AG09309 (cell line): ENCODE results near the gene PUS1.

Source experiments
- DNase-seq: peaks from one replicate; pipeline ENCODE4 v3.0.0-alpha.2; 2010; ENCODE audit warnings: low read depth
- H3K4me3 ChIP-seq: 2 replicates; pipeline ENCODE4 v1.5.1; 2011; ENCODE audit warnings: mild to moderate bottlenecking, low read depth, low read length, moderate library complexity; ENCODE audit not compliant: control insufficient read depth
- TF ChIP-seq, protein P1 (sequence below): IDR thresholded peaks from 2 replicates; pipeline ENCODE4 v1.5.1; 2011; ENCODE audit warnings: mild to moderate bottlenecking, low read depth, low read length, inconsistent platforms; ENCODE audit not compliant: insufficient read depth, control insufficient read depth; ENCODE audit errors: missing control alignments

The PUS1 gene

DNA sequence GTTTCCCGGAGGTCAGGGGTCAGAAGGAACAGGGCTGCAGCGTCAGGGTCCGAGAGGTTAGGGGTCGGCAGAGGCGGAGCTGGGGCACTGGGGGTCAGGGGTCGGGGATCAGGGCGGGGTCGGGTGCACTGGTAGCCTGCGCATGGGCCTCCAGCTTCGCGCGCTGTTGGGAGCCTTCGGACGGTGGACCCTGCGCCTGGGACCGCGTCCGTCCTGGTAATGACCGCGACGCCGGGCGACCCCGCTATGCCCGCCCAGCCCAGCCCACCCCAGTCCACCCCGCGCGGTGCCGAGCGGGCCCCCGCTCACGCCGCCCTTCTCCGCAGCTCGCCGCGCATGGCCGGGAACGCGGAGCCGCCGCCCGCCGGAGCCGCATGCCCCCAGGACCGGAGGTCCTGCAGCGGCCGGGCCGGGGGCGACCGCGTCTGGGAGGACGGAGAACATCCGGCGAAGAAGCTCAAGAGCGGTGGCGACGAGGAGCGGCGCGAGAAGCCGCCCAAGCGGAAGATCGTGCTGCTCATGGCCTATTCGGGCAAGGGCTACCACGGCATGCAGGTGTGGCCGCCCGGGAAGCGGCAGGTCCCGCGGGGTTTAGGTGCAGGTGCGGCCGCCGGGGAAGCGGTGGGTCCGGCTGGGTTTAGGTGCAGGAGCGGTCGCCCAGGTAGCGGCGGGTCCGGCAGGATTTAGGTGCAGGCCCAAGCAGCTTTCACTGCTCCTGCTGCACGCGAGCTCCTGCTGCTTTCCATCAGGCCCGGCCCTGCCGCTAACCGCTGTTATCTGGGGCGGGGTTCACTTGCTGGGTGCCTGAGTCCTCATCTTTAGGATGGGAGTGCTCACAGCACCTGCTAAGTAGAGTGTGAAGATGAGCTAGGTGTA, 743 bp downstream of the PUS1 start:
- peak overlapping the region; percentile 94 for H3K4me3 ChIP-seq
- DNase-seq: no peak
- TF ChIP-seq, protein P1, sequence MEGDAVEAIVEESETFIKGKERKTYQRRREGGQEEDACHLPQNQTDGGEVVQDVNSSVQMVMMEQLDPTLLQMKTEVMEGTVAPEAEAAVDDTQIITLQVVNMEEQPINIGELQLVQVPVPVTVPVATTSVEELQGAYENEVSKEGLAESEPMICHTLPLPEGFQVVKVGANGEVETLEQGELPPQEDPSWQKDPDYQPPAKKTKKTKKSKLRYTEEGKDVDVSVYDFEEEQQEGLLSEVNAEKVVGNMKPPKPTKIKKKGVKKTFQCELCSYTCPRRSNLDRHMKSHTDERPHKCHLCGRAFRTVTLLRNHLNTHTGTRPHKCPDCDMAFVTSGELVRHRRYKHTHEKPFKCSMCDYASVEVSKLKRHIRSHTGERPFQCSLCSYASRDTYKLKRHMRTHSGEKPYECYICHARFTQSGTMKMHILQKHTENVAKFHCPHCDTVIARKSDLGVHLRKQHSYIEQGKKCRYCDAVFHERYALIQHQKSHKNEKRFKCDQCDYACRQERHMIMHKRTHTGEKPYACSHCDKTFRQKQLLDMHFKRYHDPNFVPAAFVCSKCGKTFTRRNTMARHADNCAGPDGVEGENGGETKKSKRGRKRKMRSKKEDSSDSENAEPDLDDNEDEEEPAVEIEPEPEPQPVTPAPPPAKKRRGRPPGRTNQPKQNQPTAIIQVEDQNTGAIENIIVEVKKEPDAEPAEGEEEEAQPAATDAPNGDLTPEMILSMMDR: no peak

DNA sequence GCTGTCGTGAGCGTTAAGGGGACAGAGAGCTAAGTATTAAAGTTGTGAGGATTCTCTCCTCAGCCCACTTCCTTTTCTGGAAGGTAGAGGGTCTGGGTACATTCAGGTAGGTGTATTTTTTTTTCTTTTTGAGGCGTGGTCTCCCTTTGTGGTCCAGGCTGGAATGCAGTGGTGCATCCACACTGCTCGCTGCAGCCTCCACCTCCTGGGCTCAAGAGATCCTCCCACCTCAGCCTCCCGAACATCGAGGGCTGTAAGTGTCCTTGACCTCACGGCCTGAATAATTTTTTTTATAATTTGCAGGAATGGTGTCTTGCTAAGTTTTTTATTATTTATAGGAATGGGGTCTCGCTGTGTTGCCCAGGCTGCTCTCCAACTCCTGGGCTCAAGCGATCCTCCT, 1.4 kb downstream of the PUS1 start:
- no peak for DNase-seq
- peak overlapping the region; percentile 94 for H3K4me3 ChIP-seq
- TF ChIP-seq, protein P1: no peak

DNA sequence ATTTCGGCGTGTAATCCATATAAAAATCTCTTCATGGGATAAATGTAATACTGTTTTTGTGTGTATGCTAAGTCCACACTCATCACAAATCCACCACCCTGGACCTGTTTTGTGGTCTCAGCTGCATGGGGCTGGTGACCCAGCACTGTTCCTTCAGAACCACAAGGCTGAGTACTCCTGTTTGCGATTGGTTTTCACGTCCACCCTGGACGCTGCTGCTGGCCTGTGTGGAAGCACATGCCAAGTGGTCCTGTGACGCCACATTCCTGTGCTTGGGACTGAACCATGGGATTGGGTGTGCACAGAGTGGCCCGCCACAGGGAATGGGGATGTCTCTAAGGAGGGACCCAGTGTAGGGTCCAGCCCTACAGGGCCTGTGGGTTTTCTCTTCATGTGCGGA, 4.3 kb downstream of the PUS1 start:
- TF ChIP-seq, protein P1: no peak
- no peak for DNase-seq

DNA sequence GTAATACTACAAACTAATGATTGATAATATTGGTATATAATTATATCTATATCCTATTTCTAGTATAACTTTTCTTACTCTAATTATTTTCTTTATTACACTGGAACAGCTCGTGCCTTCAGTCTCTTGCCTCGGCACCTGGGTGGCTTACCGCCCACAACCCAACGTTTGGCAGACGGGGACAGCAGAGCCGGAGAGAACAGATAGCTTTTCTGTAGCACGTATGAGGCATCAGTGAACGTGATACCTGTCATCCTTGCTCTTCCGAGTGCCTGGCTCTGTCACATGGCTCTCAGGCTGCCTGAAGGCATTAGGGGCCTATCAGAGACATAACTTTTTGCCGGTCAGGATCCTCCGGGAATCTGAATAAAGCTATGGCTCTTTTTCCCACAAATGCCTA, 5.5 kb downstream of the PUS1 start:
- DNase-seq: no peak
- no peak overlapping the region for H3K4me3 ChIP-seq
- TF ChIP-seq, protein P1: no peak

More for the DNA sequence above, 4.3 kb downstream of the PUS1 start:
- no peak overlapping the region for H3K4me3 ChIP-seq

DNA sequence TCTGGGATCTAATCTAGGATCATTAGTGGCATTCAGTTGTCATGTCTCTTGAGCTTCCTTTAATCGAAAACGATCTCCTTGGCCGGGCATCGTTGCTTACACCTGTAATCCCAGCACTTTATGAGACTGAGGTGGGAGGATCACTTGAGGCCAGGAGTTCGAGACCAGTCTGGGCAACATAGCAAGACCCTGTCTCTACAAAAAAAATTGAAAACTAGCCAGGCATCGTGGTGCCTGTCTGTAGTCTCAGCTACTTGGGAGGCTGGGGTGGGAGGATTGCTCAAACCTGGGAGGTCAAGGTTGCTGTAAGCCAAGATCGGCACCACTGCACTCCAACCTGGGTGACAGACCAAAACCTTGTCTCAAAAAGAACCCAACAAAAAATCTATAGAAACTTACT, 9.0 kb downstream of the PUS1 start:
- TF ChIP-seq, protein P1: no peak
- DNase-seq: no peak

DNA sequence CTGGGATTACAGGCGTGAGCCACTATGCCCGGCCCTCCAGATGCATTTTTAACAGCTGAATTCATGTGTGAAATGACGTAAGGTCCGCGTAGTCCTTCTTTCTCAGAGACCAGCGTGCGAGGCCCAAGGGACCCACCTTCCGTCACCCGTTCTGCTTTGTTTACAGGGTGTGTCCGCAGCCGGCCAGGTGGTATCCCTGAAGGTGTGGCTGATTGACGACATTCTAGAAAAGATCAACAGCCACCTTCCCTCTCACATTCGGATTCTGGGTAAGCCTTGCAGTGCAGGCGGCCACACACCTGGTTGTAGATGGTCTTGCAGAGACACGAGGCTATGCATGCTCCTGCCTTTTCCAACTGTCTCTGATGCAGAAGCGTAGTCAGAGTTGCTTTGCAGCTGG, 9.9 kb downstream of the PUS1 start:
- TF ChIP-seq, protein P1: no peak
- no peak for DNase-seq
- no peak overlapping the region for H3K4me3 ChIP-seq

More for the DNA sequence above, 9.0 kb downstream of the PUS1 start:
- no peak overlapping the region for H3K4me3 ChIP-seq

DNA sequence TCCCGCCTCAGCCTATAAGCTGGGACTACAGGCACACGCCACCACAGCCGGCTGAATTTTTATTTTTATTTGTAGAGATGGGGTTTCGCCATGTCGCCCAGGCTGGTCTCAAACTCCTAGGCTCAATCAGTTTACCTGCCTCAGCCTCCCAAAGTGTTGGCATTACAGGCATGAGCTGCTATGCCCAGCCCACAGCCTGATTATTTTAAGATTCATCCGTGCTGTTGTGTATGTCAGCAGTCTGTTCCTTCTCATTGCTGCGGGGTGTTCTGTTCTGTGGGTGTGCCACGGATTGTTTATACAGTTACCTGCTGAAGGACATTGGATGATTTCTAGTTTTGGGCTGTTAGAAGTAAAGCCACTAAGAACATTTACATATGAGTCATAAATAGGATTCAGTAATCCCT, 11.1 kb downstream of the PUS1 start:
- no peak for DNase-seq
- H3K4me3 ChIP-seq: no peak overlapping the region
- TF ChIP-seq, protein P1: no peak
